Measurements from ENCODE around the gene GHRL. TPM values are rescaled to one million over a fixed set of nuclear protein-coding genes. Genes with fewer than 3 reads are reported as not detected.

The GHRL gene
- total and polyA plus RNA-seq, 2 donors (not counting 3 experiments of a cell fraction or from before 2014, with no cell fraction given), result not detected

- peaks cover 12 to 15% of the 10 kb centered on the region in 2 experiments for H3K36me3 ChIP-seq (ENCODE audit: control insufficient read depth in 2 of 2, extremely low read depth in 1 of 2, insufficient read depth in 2 of 2, low read length in 2 of 2)
- peaks cover 8% of the 10 kb centered on the region for H4K20me1 ChIP-seq (replicated peaks; ENCODE audit: control insufficient read depth, extremely low read depth, insufficient read depth, low read length)
- no TSS peak for BruUV-seq (replicated peaks)
- no peaks in the 10 kb centered on the region for H3K27me3 ChIP-seq (ENCODE audit: control insufficient read depth in 2 of 2, insufficient read depth in 2 of 2, low read length in 2 of 2)
- H3K9me1 ChIP-seq (replicated peaks; ENCODE audit: control insufficient read depth, extremely low read depth, insufficient read depth, low read length), result no peaks in the 10 kb centered on the region
- no peak for TF ChIP-seq MYC (IDR thresholded peaks at IDR 0.05; ENCODE audit: low read depth, low read length)
- intact Hi-C loops (cut with micrococcal nuclease) (no loop called here), dilution Hi-C loops (cut with MboI; ENCODE audit: extremely low pct_ligation_motif_present, low sequenced_read_pairs) (no loop called here)
- no peak overlapping the region for H2AFZ ChIP-seq (ENCODE audit: low read depth, low read length)
- no peak overlapping the region for H3K4me3 ChIP-seq (replicated peaks in 1 of 3; ENCODE audit: insufficient read depth in 1 of 3, low read depth in 1 of 3, low read length in 3 of 3)
- FAIRE-seq (no peak), DNase-seq (ENCODE audit: low read depth, low spot score) (no peak)
- H3K9ac ChIP-seq (replicated peaks; ENCODE audit: extremely low read depth, insufficient read depth, low read length), result no peak overlapping the region
- POLR2A ChIA-PET, result no interaction called here
- H3K4me1 ChIP-seq (ENCODE audit: control insufficient read depth, extremely low read depth, insufficient read depth, low read length), result peaks cover 16% of the 10 kb centered on the region
- H3K79me2 ChIP-seq (ENCODE audit: control insufficient read depth, insufficient read depth, low read length), result peaks cover 50% of the 10 kb centered on the region
- H3K27ac ChIP-seq (ENCODE audit: insufficient read depth, low read depth, low read length), result no peak overlapping the region
- H3K4me2 ChIP-seq (ENCODE audit: insufficient read depth, low read length), result no peak overlapping the region
- CTCF ChIA-PET, result interaction anchor here (1.1 to 1.3 kb wide), 2 partner anchors 47 to 56 kb away, joined by 3 to 4 read pairs; no protein-coding TSS in a partner anchor
- no peaks in the 10 kb centered on the region for H3K9me3 ChIP-seq (replicated peaks; ENCODE audit: control insufficient read depth, insufficient read depth, low read length)
These were observed 26.9 kb downstream of the GHRL start for GRCh38 chr3:10265833-10266232.

GRCh38 chr3:10263646-10264363 is 28.9 kb downstream of the GHRL start:
- no TSS peak for BruUV-seq (replicated peaks)
- FAIRE-seq, result no peak
- Histone ChIP-seq H2AFZ (ENCODE audit: low read depth, low read length) (no peak overlapping the region), H3K27ac (ENCODE audit: insufficient read depth, low read depth, low read length) (no peak overlapping the region), H3K4me2 (ENCODE audit: insufficient read depth, low read length) (no peak overlapping the region), H3K36me3 (ENCODE audit: control insufficient read depth in 2 of 2, extremely low read depth in 1 of 2, insufficient read depth in 2 of 2, low read length in 2 of 2) (peaks cover 4 to 9% of the 10 kb centered on the region in 2 experiments), H3K9ac (replicated peaks; ENCODE audit: extremely low read depth, insufficient read depth, low read length) (no peak overlapping the region), H3K4me3 (replicated peaks in 1 of 3; ENCODE audit: insufficient read depth in 1 of 3, low read depth in 1 of 3, low read length in 3 of 3) (no peak overlapping the region), H3K79me2 (ENCODE audit: control insufficient read depth, insufficient read depth, low read length) (peaks cover 36% of the 10 kb centered on the region), H3K9me1 (replicated peaks; ENCODE audit: control insufficient read depth, extremely low read depth, insufficient read depth, low read length) (no peaks in the 10 kb centered on the region), H3K27me3 (ENCODE audit: control insufficient read depth in 2 of 2, insufficient read depth in 2 of 2, low read length in 2 of 2) (no peaks in the 10 kb centered on the region), H3K9me3 (replicated peaks; ENCODE audit: control insufficient read depth, insufficient read depth, low read length) (no peaks in the 10 kb centered on the region), H4K20me1 (replicated peaks; ENCODE audit: control insufficient read depth, extremely low read depth, insufficient read depth, low read length) (peaks cover 8% of the 10 kb centered on the region), H3K4me1 (ENCODE audit: control insufficient read depth, extremely low read depth, insufficient read depth, low read length) (peaks cover 16% of the 10 kb centered on the region)
- TF ChIP-seq POLR2AphosphoS5 (IDR thresholded peaks at IDR 0.05; ENCODE audit: insufficient read depth, low read depth, low read length) (no peak), CTCF (IDR thresholded peaks at IDR 0.05; ENCODE audit: extremely low read depth in 1 of 2, insufficient read depth in 1 of 2, low read depth in 1 of 2, low read length in 2 of 2) (peak; percentile 35 to 37)
- intact Hi-C loops (cut with micrococcal nuclease), result no loop called here
- ChIA-PET POLR2A (no interaction called here), CTCF (interaction anchor here (0.6 to 2.2 kb wide), 20 partner anchors 10 to 317 kb away, joined by 3 to 23 read pairs (median 4); partner anchors contain the start of genes SEC13 and TATDN2)
- DNase-seq (ENCODE audit: low read depth, low spot score), result peak; percentile 42
- dilution Hi-C loops (cut with MboI; ENCODE audit: extremely low pct_ligation_motif_present, low sequenced_read_pairs), result no loop called here

All from endothelial cell of umbilical vein (primary cell).